ENCODE data around the gene DNM2. TPM values are rescaled to one million over a fixed set of nuclear protein-coding genes. Genes with fewer than 3 reads are reported as not detected.

DNM2 gene
- total RNA-seq, 4 donors from 2014 or later: 135 to 322 (median 173) TPM

GRCh38 chr19:10848230-10848856 lies 130.5 kb downstream of the DNM2 start, which contains the start of gene C19orf38:
Gene C19orf38, plus strand, starts transcription at chr19:10848415. Its CDS starts 94 bp downstream, at chr19:10848509.
- H3K4me1 ChIP-seq: no peaks in the 10 kb centered on the region
- TF ChIP-seq POLR2A (IDR thresholded peaks at IDR 0.05) (no peak), POLR2AphosphoS5 (IDR thresholded peaks at IDR 0.05) (no peak), EP300 (IDR thresholded peaks at IDR 0.05) (no peak)
- TF ChIP-seq, protein P1, sequence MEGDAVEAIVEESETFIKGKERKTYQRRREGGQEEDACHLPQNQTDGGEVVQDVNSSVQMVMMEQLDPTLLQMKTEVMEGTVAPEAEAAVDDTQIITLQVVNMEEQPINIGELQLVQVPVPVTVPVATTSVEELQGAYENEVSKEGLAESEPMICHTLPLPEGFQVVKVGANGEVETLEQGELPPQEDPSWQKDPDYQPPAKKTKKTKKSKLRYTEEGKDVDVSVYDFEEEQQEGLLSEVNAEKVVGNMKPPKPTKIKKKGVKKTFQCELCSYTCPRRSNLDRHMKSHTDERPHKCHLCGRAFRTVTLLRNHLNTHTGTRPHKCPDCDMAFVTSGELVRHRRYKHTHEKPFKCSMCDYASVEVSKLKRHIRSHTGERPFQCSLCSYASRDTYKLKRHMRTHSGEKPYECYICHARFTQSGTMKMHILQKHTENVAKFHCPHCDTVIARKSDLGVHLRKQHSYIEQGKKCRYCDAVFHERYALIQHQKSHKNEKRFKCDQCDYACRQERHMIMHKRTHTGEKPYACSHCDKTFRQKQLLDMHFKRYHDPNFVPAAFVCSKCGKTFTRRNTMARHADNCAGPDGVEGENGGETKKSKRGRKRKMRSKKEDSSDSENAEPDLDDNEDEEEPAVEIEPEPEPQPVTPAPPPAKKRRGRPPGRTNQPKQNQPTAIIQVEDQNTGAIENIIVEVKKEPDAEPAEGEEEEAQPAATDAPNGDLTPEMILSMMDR (IDR thresholded peaks at IDR 0.05): no peak
- H3K9me3 ChIP-seq: no peaks in the 10 kb centered on the region
- H3K27ac ChIP-seq: no peak within 1 kb of the TSS
- no peaks in the 10 kb centered on the region for H3K36me3 ChIP-seq
- no peak within 1 kb of the TSS for H3K4me3 ChIP-seq
- 43% methylated on average over 13 of the region's 14 CpGs for WGBS
- no peak for DNase-seq (ENCODE audit: low spot score in 2 of 2)
- peaks cover 9% of the 10 kb centered on the region for H3K27me3 ChIP-seq

GRCh38 chr19:10850631-10851030 lies 132.8 kb downstream of the DNM2 start:
- H3K27me3 ChIP-seq: peaks cover 9% of the 10 kb centered on the region
- WGBS: 93% methylated on average over 5 of the region's 5 CpGs
- DNase-seq (ENCODE audit: low spot score in 2 of 2): no peak
- no peaks in the 10 kb centered on the region for H3K4me1 ChIP-seq
- no peak overlapping the region for H3K4me3 ChIP-seq
- no peak overlapping the region for H3K27ac ChIP-seq
- TF ChIP-seq POLR2AphosphoS5 (IDR thresholded peaks at IDR 0.05) (no peak), EP300 (IDR thresholded peaks at IDR 0.05) (no peak), POLR2A (IDR thresholded peaks at IDR 0.05) (no peak)
- TF ChIP-seq, protein P1 (IDR thresholded peaks at IDR 0.05): no peak
- H3K9me3 ChIP-seq: no peaks in the 10 kb centered on the region
- H3K36me3 ChIP-seq: no peaks in the 10 kb centered on the region

GRCh38 chr19:10852098-10852800 lies 134.4 kb downstream of the DNM2 start:
- Histone ChIP-seq H3K27me3 (peaks cover 9% of the 10 kb centered on the region), H3K4me1 (no peaks in the 10 kb centered on the region), H3K4me3 (no peak overlapping the region), H3K36me3 (no peaks in the 10 kb centered on the region), H3K9me3 (no peaks in the 10 kb centered on the region), H3K27ac (no peak overlapping the region)
- DNase-seq (ENCODE audit: low spot score in 2 of 2): no peak
- 74% methylated on average over 7 of the region's 7 CpGs for WGBS
- TF ChIP-seq, protein P1 (IDR thresholded peaks at IDR 0.05): no peak
- TF ChIP-seq EP300 (IDR thresholded peaks at IDR 0.05) (no peak), POLR2AphosphoS5 (IDR thresholded peaks at IDR 0.05) (no peak), POLR2A (IDR thresholded peaks at IDR 0.05) (no peak)

GRCh38 chr19:10852941-10853340 lies 135.1 kb downstream of the DNM2 start:
- Histone ChIP-seq H3K9me3 (no peaks in the 10 kb centered on the region), H3K27me3 (peaks cover 9% of the 10 kb centered on the region), H3K27ac (no peak overlapping the region), H3K4me3 (no peak overlapping the region), H3K36me3 (no peaks in the 10 kb centered on the region), H3K4me1 (no peaks in the 10 kb centered on the region)
- TF ChIP-seq POLR2A (IDR thresholded peaks at IDR 0.05) (no peak), EP300 (IDR thresholded peaks at IDR 0.05) (no peak), POLR2AphosphoS5 (IDR thresholded peaks at IDR 0.05) (no peak)
- TF ChIP-seq, protein P1 (IDR thresholded peaks at IDR 0.05): no peak
- DNase-seq (ENCODE audit: low spot score in 2 of 2): no peak
- 78% methylated on average over 7 of the region's 7 CpGs for WGBS

DNA sequence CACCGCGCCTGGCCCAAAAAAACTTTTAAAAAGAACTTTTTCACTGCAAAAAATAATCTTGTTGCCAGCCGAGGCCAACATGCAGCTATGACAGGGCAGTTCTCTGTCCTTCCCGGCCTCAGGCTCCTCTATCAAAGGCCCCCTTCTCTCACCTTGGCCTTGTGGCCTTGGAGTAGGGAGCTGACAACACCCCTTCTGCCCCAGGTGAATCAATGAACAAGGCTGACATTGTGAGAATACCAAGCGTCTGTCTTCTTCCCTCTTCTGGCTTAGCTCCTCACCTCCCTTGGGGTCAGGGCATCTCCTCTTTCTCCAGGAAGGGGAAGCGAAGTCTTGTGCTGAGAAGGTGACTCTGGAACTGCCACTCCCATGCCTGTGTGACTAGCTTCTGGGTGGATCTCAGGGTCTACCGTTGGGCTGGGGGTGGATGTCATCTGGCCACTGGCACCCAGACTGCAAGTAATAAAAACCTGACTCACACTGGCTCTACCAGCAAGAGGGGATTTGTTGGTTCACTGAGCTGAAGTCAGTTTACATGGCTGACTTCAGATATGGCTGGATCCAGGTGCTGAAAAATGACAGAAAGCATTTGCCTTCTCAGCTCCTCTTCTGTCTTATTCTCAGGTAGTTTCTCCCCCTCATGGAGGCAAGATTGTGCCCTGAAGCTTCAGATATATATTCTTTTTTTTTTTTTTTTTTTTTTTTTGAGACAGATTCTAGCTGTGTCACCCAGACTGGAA lies 136.6 kb downstream of the DNM2 start:
- TF ChIP-seq POLR2A (IDR thresholded peaks at IDR 0.05): no peak
- no peak for TF ChIP-seq POLR2AphosphoS5 (IDR thresholded peaks at IDR 0.05)
- TF ChIP-seq EP300 (IDR thresholded peaks at IDR 0.05): no peak
- TF ChIP-seq, protein P1 (IDR thresholded peaks at IDR 0.05): no peak
- no peaks in the 10 kb centered on the region for H3K9me3 ChIP-seq
- WGBS: 68% methylated on average over 7 of the region's 7 CpGs
- no peak overlapping the region for H3K27ac ChIP-seq
- no peak for DNase-seq (ENCODE audit: low spot score in 2 of 2)
- no peaks in the 10 kb centered on the region for H3K4me1 ChIP-seq
- no peak overlapping the region for H3K4me3 ChIP-seq
- H3K27me3 ChIP-seq: peaks cover 3% of the 10 kb centered on the region
- H3K36me3 ChIP-seq: no peaks in the 10 kb centered on the region

All from suprapubic skin (tissue), 4 donors.